ENCODE measurements around the gene ULK3. TPM values are rescaled to one million over a fixed set of nuclear protein-coding genes. Genes with fewer than 3 reads are reported as not detected.
"Not testable (repeated sequence)": the region's sequence is repeated elsewhere in the genome, so short reads cannot be mapped to it uniquely, and the experiment has no call there.

The ULK3 gene
- total RNA-seq, 4 donors from 2014 or later = 138 to 473 (median 312) TPM

GRCh38 chr15:74889883-74890664, 47.1 kb upstream of the ULK3 start, which contains the start of gene MPI:
Gene MPI (plus strand): TSS chr15:74890042. CDS start chr15:74890074, 32 bp downstream.
- intact Hi-C loops (cut with DNase I; ENCODE audit: low total_unique reads) (no loop called here), in situ Hi-C loops (cut with MboI; ENCODE audit: low pct_ligation_motif_present in 1 of 4, low pct_unique_long_range_greater_than_20kb in 1 of 4, low sequenced_read_pairs in 3 of 4) (no loop called here)

GRCh38 chr15:74889390-74889882, 46.5 kb upstream of the ULK3 start:
- Histone ChIP-seq H3K9me3 (no peaks in the 10 kb centered on the region), H3K27ac (peak overlapping the region; percentile 82 to 89 (median 84)), H3K27me3 (no peaks in the 10 kb centered on the region), H3K36me3 (no peaks in the 10 kb centered on the region), H3K4me1 (peaks cover 3 to 57% (median 32%) of the 10 kb centered on the region in 4 donors), H3K4me3 (peak overlapping the region; percentile 56 to 98 (median 76))
- peak; percentile 33 for DNase-seq
- in situ Hi-C loops (cut with MboI; ENCODE audit: low pct_ligation_motif_present in 1 of 4, low pct_unique_long_range_greater_than_20kb in 1 of 4, low sequenced_read_pairs in 3 of 4) (no loop called here), intact Hi-C loops (cut with DNase I; ENCODE audit: low total_unique reads) (no loop called here)
- WGBS, 2 donors (ENCODE audit: low coverage in 1 of 2) = 32 to 40% methylated on average over 1 to 8 of the region's 8 CpGs
- TF ChIP-seq POLR2A (IDR thresholded peaks at IDR 0.05) (no peak), EP300 (IDR thresholded peaks at IDR 0.05; ENCODE audit: low read depth) (no peak), POLR2AphosphoS5 (IDR thresholded peaks at IDR 0.05) (no peak), CTCF (IDR thresholded peaks at IDR 0.05) (no peak)

More at GRCh38 chr15:74889883-74890664, 47.1 kb upstream of the ULK3 start, which contains the start of gene MPI:
- H3K4me1 ChIP-seq = peaks cover 3 to 52% (median 32%) of the 10 kb centered on the region in 4 donors
- peak within 1 kb of the TSS; percentile 56 to 98 (median 76) for H3K4me3 ChIP-seq
- peak; percentile 90 for DNase-seq
- WGBS, 2 donors (ENCODE audit: low coverage in 1 of 2) = 4% methylated on average over 34 of the region's 47 CpGs; no CpG with 5 or more reads in 1 of the 2 donors
- TF ChIP-seq POLR2A (IDR thresholded peaks at IDR 0.05) (peak; percentile 72), EP300 (IDR thresholded peaks at IDR 0.05; ENCODE audit: low read depth) (no peak), POLR2AphosphoS5 (IDR thresholded peaks at IDR 0.05) (peak; percentile 73 to 84 (median 81)), CTCF (IDR thresholded peaks at IDR 0.05) (peak; percentile 13 to 64 (median 29))
- H3K36me3 ChIP-seq = no peaks in the 10 kb centered on the region
- H3K9me3 ChIP-seq = no peaks in the 10 kb centered on the region
- H3K27ac ChIP-seq = peak within 1 kb of the TSS; percentile 82 to 89 (median 84)
- H3K27me3 ChIP-seq = no peaks in the 10 kb centered on the region

GRCh38 chr15:74888716-74889115, 45.8 kb upstream of the ULK3 start:
- Histone ChIP-seq H3K4me1 (peaks cover 3 to 58% (median 31%) of the 10 kb centered on the region in 4 donors), H3K27me3 (no peaks in the 10 kb centered on the region), H3K9me3 (no peaks in the 10 kb centered on the region), H3K4me3 (no peak overlapping the region), H3K27ac (peak overlapping the region in 1 of 4 donors; percentile 89), H3K36me3 (no peaks in the 10 kb centered on the region)
- 95 to 100% methylated on average over 2 to 4 of the region's 4 CpGs for WGBS, 2 donors (ENCODE audit: low coverage in 1 of 2)
- no peak for DNase-seq
- TF ChIP-seq POLR2A (IDR thresholded peaks at IDR 0.05) (no peak), POLR2AphosphoS5 (IDR thresholded peaks at IDR 0.05) (no peak), EP300 (IDR thresholded peaks at IDR 0.05; ENCODE audit: low read depth) (no peak), CTCF (IDR thresholded peaks at IDR 0.05) (no peak)
- in situ Hi-C loops (cut with MboI; ENCODE audit: low pct_ligation_motif_present in 1 of 4, low pct_unique_long_range_greater_than_20kb in 1 of 4, low sequenced_read_pairs in 3 of 4) = no loop called here
- intact Hi-C loops (cut with DNase I; ENCODE audit: low total_unique reads) = no loop called here

DNA sequence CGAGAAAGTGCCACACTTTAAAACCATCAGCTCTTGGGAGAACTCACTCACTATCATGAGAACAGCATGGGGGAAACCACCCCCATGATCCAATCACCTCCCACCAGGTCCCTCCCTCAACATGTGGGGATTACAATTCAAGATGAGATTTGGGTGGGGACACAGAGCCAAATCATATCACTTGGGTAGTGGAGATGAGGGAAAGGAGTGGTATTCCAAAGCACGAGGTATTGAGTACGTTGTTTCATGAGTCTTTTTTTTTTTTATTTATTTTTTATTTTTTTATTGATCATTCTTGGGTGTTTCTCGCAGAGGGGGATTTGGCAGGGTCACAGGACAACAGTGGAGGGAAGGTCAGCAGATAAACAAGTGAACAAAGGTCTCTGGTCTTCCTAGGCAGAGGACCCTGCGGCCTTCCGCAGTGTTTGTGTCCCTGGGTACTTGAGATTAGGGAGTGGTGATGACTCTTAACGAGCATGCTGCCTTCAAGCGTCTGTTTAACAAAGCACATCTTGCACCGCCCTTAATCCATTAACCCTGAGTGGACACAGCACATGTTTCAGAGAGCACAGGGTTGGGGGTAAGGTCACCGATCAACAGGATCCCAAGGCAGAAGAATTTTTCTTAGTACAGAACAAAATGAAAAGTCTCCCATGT, 44.7 kb upstream of the ULK3 start:
- H3K27ac ChIP-seq; H3K36me3 ChIP-seq; DNase-seq; H3K27me3 ChIP-seq; intact Hi-C loops (cut with DNase I; ENCODE audit: low total_unique reads); H3K9me3 ChIP-seq; H3K4me3 ChIP-seq; in situ Hi-C loops (cut with MboI; ENCODE audit: low pct_ligation_motif_present in 1 of 4, low pct_unique_long_range_greater_than_20kb in 1 of 4, low sequenced_read_pairs in 3 of 4): not testable (repeated sequence)
- 76 to 92% methylated on average over 3 to 10 of the region's 10 CpGs for WGBS, 2 donors (ENCODE audit: low coverage in 1 of 2)
- peaks cover 3 to 49% (median 25%) of the 10 kb centered on the region in 4 donors for H3K4me1 ChIP-seq
